ENCODE data around the gene OLA1. TPM values are rescaled to one million over a fixed set of nuclear protein-coding genes. Genes with fewer than 3 reads are reported as not detected.

Gene OLA1
- total RNA-seq, 1 experiment from 2014 or later: 126 TPM

GRCh38 chr2:174174741-174175140 lies 73.6 kb downstream of the OLA1 start:
- H3K27me3 ChIP-seq (ENCODE audit: control insufficient read depth, insufficient read depth, low read length): no peaks in the 10 kb centered on the region
- POLR2A ChIA-PET: interaction anchor here (0.6 kb wide), 1 partner anchor 38 kb away, joined by 3 read pairs; no protein-coding TSS in a partner anchor
- no peak for DNase-seq (ENCODE audit: low read depth, low spot score)
- no peaks in the 10 kb centered on the region; the same call in 1 of the 2 replicates for H3K36me3 ChIP-seq (ENCODE audit: control insufficient read depth, insufficient read depth, low read length)
- no peak for TF ChIP-seq SIN3A (IDR thresholded peaks at IDR 0.05; ENCODE audit: borderline replicate concordance, insufficient read depth, low read depth, low read length)
- peaks cover 13% of the 10 kb centered on the region; the same call in 1 of the 2 replicates for H3K9me3 ChIP-seq (ENCODE audit: control insufficient read depth, insufficient read depth, low read depth, low read length)
- CTCF ChIA-PET: interaction anchor here (0.6 kb wide), 1 partner anchor 66 kb away, joined by 3 read pairs; no protein-coding TSS in a partner anchor
- H3K27ac ChIP-seq (ENCODE audit: low read length): no peak overlapping the region
- ATAC-seq: no peak
- H3K4me3 ChIP-seq (ENCODE audit: low read depth in 2 of 2, low read length in 2 of 2): no peak overlapping the region
- no peaks in the 10 kb centered on the region for H3K4me1 ChIP-seq (ENCODE audit: control insufficient read depth, insufficient read depth, low read length)
- intact Hi-C loops (cut with micrococcal nuclease; ENCODE audit: unreplicated experiment): no loop called here
- in situ Hi-C loops (cut with HindIII; ENCODE audit: low pct_unique_long_range_greater_than_20kb, low sequenced_read_pairs): no loop called here
- no TSS peak for BruUV-seq (replicated peaks)

GRCh38 chr2:174172802-174173355 lies 75.5 kb downstream of the OLA1 start:
- Histone ChIP-seq H3K27me3 (ENCODE audit: control insufficient read depth, insufficient read depth, low read length) (no peaks in the 10 kb centered on the region), H3K36me3 (ENCODE audit: control insufficient read depth, insufficient read depth, low read length) (no peaks in the 10 kb centered on the region), H3K9me3 (ENCODE audit: control insufficient read depth, insufficient read depth, low read depth, low read length) (peaks cover 19% of the 10 kb centered on the region; the same call in 1 of the 2 replicates), H3K27ac (ENCODE audit: low read length) (no peak overlapping the region), H3K4me1 (ENCODE audit: control insufficient read depth, insufficient read depth, low read length) (no peaks in the 10 kb centered on the region), H3K4me3 (ENCODE audit: low read depth in 2 of 2, low read length in 2 of 2) (no peak overlapping the region)
- ChIA-PET POLR2A (no interaction called here), CTCF (no interaction called here)
- no peak for TF ChIP-seq POLR2AphosphoS5 (IDR thresholded peaks at IDR 0.05; ENCODE audit: low read depth, low read length)
- no peak for TF ChIP-seq SIN3A (IDR thresholded peaks at IDR 0.05; ENCODE audit: borderline replicate concordance, insufficient read depth, low read depth, low read length)
- no peak for TF ChIP-seq TCF7L2 (IDR thresholded peaks at IDR 0.05; ENCODE audit: low read depth, low read length)
- no TSS peak for BruUV-seq (replicated peaks)
- in situ Hi-C loops (cut with HindIII; ENCODE audit: low pct_unique_long_range_greater_than_20kb, low sequenced_read_pairs) (no loop called here), intact Hi-C loops (cut with micrococcal nuclease; ENCODE audit: unreplicated experiment) (no loop called here)
- no peak for DNase-seq (ENCODE audit: low read depth, low spot score)
- ATAC-seq: no peak

- H3K36me3 ChIP-seq (ENCODE audit: control insufficient read depth, insufficient read depth, low read length): no peaks in the 10 kb centered on the region
- H3K4me1 ChIP-seq (ENCODE audit: control insufficient read depth, insufficient read depth, low read length): no peaks in the 10 kb centered on the region
- no TSS peak for BruUV-seq (replicated peaks)
- no peak for TF ChIP-seq SIN3A (IDR thresholded peaks at IDR 0.05; ENCODE audit: borderline replicate concordance, insufficient read depth, low read depth, low read length)
- no peak for TF ChIP-seq TCF7L2 (IDR thresholded peaks at IDR 0.05; ENCODE audit: low read depth, low read length)
- TF ChIP-seq CTCF (IDR thresholded peaks at IDR 0.05): no peak
- no peak for TF ChIP-seq POLR2AphosphoS5 (IDR thresholded peaks at IDR 0.05; ENCODE audit: low read depth, low read length)
- TF ChIP-seq REST (IDR thresholded peaks at IDR 0.05; ENCODE audit: insufficient read depth in 1 of 2, low read depth in 2 of 2, low read length in 1 of 2): no peak
- intact Hi-C loops (cut with micrococcal nuclease; ENCODE audit: unreplicated experiment) (no loop called here), in situ Hi-C loops (cut with HindIII; ENCODE audit: low pct_unique_long_range_greater_than_20kb, low sequenced_read_pairs) (no loop called here)
- CTCF ChIA-PET: no interaction called here
- DNase-seq (ENCODE audit: low read depth, low spot score) (no peak), ATAC-seq (no peak)
- no peak overlapping the region for H3K4me3 ChIP-seq (ENCODE audit: low read depth in 2 of 2, low read length in 2 of 2)
- POLR2A ChIA-PET: no interaction called here
- H3K27me3 ChIP-seq (ENCODE audit: control insufficient read depth, insufficient read depth, low read length): no peaks in the 10 kb centered on the region
- H3K27ac ChIP-seq (ENCODE audit: low read length): no peak overlapping the region
- H3K9me3 ChIP-seq (ENCODE audit: control insufficient read depth, insufficient read depth, low read depth, low read length): peaks cover 19% of the 10 kb centered on the region; the same call in 1 of the 2 replicates
Measured at GRCh38 chr2:174171686-174172445, 76.5 kb downstream of the OLA1 start.
